HG03575 (cell line): ENCODE results near the gene TMEM259.

ENCODE experiments used
- ATAC-seq: cut with Tn5 transposase; IDR thresholded peaks from one replicate; pipeline ENCODE4 v1.9.1; 2021; ENCODE audit not compliant: unreplicated experiment, insufficient number of reproducible peaks, low FRiP score; ENCODE audit errors: extremely low read depth

The TMEM259 gene

GRCh38 chr19:1020868-1021425 lies at the start of gene TMEM259:
TMEM259 (minus strand) TSS chr19:1021123; CDS start chr19:1020996, 127 bp downstream.
- no peak for ATAC-seq

DNA sequence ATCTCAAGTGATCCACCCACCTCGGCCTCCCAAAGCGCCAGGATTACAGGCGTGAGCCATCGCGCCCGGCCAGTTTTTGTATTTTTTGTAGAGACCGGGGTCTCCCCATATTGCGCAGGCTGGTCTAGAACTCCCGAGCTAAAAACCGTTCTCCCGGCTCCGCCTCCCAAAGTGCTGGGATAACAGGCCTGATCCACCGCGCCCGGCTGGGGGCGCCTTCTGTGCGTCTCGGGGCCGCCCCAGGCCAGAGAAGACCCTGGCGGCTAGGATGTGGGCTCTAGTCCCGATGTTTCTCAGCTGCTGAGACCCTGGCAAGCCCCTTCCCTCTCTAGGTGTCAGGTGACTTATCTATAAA lies 49.6 kb upstream of the TMEM259 start:
- no peak for ATAC-seq

- ATAC-seq, result no peak
These were observed 48.3 kb upstream of the TMEM259 start for GRCh38 chr19:1069009-1069779.

- no peak for ATAC-seq
These were observed 47.4 kb upstream of the TMEM259 start for GRCh38 chr19:1068009-1069001.

DNA sequence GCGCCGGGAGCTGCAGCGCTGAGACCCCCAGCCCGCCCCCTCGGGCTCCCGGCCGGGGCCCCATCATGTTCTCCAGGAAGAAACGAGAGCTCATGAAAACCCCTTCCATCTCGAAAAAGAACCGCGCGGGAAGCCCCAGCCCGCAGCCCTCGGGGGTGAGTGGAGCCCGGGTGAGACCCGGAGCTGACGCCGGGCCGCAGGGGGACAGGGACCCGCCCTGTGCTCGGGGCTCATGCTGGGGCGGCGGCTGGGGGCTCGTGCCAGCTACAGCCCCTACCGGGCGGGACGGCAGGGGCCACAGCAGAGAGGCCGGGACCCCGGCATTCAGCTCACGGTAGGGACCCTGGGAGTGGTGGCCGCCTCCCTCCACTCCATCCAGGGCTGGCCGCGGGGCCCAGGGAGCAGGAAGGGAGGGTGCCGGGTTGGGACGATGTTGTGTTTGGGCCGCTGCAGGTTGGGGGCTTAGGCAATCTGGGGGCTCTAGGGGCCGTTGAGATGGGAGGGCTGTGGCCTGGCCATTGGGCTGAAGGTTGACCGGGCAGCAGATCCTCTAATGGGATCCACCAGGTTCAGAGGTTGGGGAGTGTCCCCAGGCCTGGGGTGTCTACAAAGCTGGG lies 46.5 kb upstream of the TMEM259 start:
- no peak for ATAC-seq

GRCh38 chr19:1066748-1067340 lies 45.9 kb upstream of the TMEM259 start, which contains the start of gene ARHGAP45:
ARHGAP45 (plus strand) TSS chr19:1067167; CDS start chr19:1067406, 239 bp downstream.
- ATAC-seq, result no peak

- no peak for ATAC-seq
These were observed 45.4 kb upstream of the TMEM259 start for GRCh38 chr19:1066251-1066747.

DNA sequence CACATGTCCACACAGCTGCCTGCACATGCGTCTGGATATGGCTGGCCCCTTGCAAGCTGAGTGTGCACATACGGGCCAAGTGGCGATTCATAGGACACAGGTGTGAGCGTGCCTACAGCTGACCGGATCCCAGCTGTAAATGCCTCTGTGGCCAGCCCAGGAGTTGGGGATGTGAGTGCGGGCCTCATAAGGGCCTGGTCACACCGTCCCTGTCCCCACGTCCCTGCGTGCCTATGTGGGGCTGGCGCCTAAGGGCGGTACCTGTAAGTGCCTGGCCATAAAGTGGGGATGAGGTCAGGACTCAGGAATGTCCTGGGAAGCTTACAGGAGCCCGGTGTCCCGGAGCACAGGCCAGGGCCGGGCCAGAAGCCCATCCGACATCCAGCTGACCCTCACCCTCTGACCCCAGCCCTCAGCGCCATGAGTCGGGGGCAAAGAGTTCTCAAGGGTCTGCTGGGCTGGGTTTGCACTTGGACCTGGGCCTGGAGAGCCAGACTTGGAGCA lies 44.7 kb upstream of the TMEM259 start:
- ATAC-seq, result no peak

GRCh38 chr19:1064661-1065605 lies 44.0 kb upstream of the TMEM259 start:
- no peak for ATAC-seq

DNA sequence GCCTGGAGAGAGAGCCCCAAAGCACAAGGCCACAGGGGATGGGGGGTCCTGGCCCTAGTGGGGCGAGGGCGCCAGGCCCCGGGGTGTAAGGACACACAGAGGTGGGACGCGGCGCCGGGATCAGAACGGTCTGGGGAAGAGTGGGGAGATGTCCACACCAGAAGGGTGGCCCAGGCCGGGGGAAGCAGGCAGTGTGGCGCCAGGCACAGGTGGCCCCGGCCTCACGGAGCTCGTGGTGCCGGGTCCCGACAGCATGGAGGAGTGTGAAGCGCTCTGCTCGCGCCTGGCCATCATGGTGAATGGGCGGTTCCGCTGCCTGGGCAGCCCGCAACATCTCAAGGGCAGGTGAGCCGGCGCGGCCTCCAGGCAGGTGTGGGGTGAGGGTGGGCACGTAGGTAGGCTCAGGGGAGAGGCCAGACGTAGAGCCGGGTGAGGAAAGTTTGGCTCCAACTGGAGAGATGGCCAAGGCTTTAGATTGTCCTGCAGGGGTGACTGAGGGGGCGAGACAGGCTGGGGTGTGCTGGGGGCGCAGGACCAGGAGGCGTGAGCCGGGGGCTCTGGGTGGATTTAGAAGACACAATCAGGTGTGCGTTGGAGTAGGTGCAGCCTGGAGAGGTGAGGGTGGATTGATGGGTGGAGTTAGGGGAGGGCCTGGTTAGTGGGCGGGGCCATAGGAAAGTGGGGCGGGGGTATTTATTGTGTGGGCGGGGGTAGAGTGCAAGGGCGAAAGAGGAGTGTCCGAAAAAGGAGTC lies 43.2 kb upstream of the TMEM259 start:
- no peak for ATAC-seq

DNA sequence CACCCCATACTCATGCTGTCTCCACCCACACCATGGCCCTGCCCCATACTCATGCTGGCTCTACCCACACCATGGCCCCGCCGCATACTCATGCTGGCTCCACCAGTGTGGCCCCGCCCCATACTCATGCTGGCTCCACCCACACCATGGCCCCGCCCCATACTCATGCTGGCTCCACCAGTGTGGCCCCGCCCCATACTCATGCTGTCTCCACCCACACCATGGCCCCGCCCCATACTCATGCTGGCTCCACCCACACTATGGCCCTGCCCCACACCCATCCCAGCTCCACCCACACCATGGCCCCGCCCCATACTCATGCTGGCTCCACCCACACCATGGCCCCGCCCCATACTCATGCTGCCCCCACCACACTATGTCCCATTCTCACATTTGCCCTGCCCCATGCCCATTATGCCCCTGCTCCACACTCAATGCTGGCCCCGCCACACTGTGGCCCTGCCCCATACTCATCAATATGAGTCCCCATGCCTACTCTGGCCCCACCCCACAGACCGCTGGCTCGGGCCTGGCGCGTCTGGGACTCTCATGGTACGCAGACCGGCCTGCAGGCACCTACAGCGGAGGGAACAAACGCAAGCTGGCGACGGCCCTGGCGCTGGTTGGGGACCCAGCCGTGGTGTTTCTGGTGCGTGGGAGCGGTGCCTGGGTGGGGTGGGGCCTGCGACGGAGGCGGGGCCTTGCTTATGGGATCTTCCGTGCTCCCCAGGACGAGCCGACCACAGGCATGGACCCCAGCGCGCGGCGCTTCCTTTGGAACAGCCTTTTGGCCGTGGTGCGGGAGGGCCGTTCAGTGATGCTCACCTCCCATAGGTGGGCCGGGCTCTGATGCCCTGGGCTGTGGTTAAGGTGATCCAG lies 42.3 kb upstream of the TMEM259 start:
- no peak for ATAC-seq

DNA sequence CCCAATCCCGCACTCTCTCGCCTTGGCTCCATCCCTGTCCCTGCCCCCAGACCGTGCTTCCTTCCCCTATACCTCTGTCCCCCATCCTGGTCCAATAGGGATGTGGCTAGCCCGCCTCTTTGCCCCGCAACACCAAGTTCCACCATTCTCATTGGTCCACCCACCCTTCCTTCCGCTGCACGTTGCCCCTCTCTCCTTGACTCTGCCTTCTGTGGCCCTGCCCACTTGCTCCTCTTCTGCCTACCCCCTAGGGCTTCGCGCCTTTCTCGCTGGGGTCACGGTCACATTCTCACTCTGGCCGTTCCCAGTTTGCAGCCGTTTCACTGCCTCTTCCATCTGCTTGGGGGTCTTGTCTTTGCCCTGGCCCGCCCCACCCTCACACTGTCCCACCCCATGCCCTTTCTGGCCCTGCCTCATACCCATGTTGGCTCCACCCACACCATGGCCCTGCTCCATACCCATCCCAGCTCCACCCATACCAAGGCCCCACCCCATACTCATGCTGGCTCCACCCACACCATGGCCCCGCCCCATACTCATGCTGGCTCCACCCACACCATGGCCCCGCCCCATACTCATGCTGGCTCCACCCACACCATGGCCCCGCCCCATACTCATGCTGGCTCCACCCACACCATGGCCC lies 41.6 kb upstream of the TMEM259 start:
- no peak for ATAC-seq

GRCh38 chr19:1061987-1062386 lies 41.1 kb upstream of the TMEM259 start:
- ATAC-seq, result no peak

- no peak for ATAC-seq
These were observed 39.8 kb upstream of the TMEM259 start for GRCh38 chr19:1060689-1061088.

- ATAC-seq, result no peak
These were observed 37.2 kb upstream of the TMEM259 start for GRCh38 chr19:1058112-1058511.
